ENCODE measurements around the gene SOD2.

- TF ChIP-seq SUZ12 (IDR thresholded peaks at IDR 0.05; ENCODE audit: extremely low read depth, insufficient read depth, insufficient read length) (no peak), ZNF274 (IDR thresholded peaks at IDR 0.05; ENCODE audit: low read depth, low read length) (no peak), YY1 (IDR thresholded peaks at IDR 0.05; ENCODE audit: insufficient read depth, insufficient read length) (no peak)
Observed at GRCh38 chr6:159739341-159739740, 46.3 kb upstream of the SOD2 start.

Measured in NT2/D1 (cell line).